Measurements from ENCODE around the gene KCNH5.

GRCh38 chr14:62938778-62939177, 106.5 kb downstream of the KCNH5 start:
- TF ChIP-seq POLR2A (IDR thresholded peaks at IDR 0.05), result no peak
- TF ChIP-seq CTCF (IDR thresholded peaks at IDR 0.05 in 4 of 5, conservative IDR thresholded peaks at IDR 0.05 in 1 of 5), result no peak

All from gastrocnemius medialis (tissue), 4 donors.